Glutamatergic neuron (in vitro differentiated cells): ENCODE data around the gene MYOF. TPM values are rescaled to one million over a fixed set of nuclear protein-coding genes. Genes with fewer than 3 reads are reported as not detected.

Source experiments
- DNase-seq: peaks from one replicate; pipeline ENCODE4 v3.0.0; 2022
- H3K27ac Mint-ChIP-seq: one replicate; pipeline ENCODE4 v1.8.0; 2020; ENCODE audit warnings: mild to moderate bottlenecking, mixed read lengths, inconsistent platforms; ENCODE audit not compliant: unreplicated experiment
- H3K27me3 Mint-ChIP-seq: one replicate; pipeline ENCODE4 v1.8.0; 2020; ENCODE audit warnings: mild to moderate bottlenecking, moderate library complexity, mixed read lengths, inconsistent platforms; ENCODE audit not compliant: unreplicated experiment
- H3K36me3 Mint-ChIP-seq: one replicate; pipeline ENCODE4 v1.8.0; 2020; ENCODE audit warnings: mild to moderate bottlenecking, mixed read lengths, inconsistent platforms; ENCODE audit not compliant: unreplicated experiment
- H3K4me1 Mint-ChIP-seq: one replicate; pipeline ENCODE4 v1.8.0; 2020; ENCODE audit warnings: mild to moderate bottlenecking, low read depth, mixed read lengths, inconsistent platforms; ENCODE audit not compliant: unreplicated experiment
- H3K4me3 Mint-ChIP-seq: one replicate; pipeline ENCODE4 v1.8.0; 2020; ENCODE audit warnings: mild to moderate bottlenecking, mixed read lengths, inconsistent platforms; ENCODE audit not compliant: unreplicated experiment
- H3K9me3 Mint-ChIP-seq: one replicate; pipeline ENCODE4 v1.8.0; 2020; ENCODE audit warnings: mild to moderate bottlenecking, moderate library complexity, mixed read lengths, inconsistent platforms; ENCODE audit not compliant: unreplicated experiment
- CTCF ChIP-seq: fragments of 200-600 bp; sonication (generic); IDR thresholded peaks from one replicate; pipeline ENCODE4 v1.5.0; 2021; ENCODE audit not compliant: partially characterized antibody, unreplicated experiment
- total RNA-seq: library from RNA; stranded (reverse); fragmentation: NEBNext Ultra II Directional; extraction: Animal tissue kit (Norgen Biotek cat#: 25700); gene quantifications from one replicate; pipeline ENCODE4 v1.2.1, GENCODE V29; 2021; ENCODE audit not compliant: unreplicated experiment

Gene MYOF
- total RNA-seq, 1 donor from 2014 or later: 0.42 TPM

GRCh38 chr10:93280699-93281366 is 201.3 kb downstream of the MYOF start:
- Mint-ChIP-seq H3K36me3 (no peaks in the 10 kb centered on the region), H3K4me1 (no peaks in the 10 kb centered on the region), H3K27ac (no peak overlapping the region), H3K4me3 (no peak overlapping the region), H3K9me3 (peaks cover 2% of the 10 kb centered on the region), H3K27me3 (peaks cover 2% of the 10 kb centered on the region)
- no peak for TF ChIP-seq CTCF
- no peak for DNase-seq

GRCh38 chr10:93280121-93280698 is 201.9 kb downstream of the MYOF start:
- DNase-seq: no peak
- TF ChIP-seq CTCF: no peak
- no peaks in the 10 kb centered on the region for H3K36me3 Mint-ChIP-seq
- no peaks in the 10 kb centered on the region for H3K4me1 Mint-ChIP-seq
- peaks cover 2% of the 10 kb centered on the region for H3K27me3 Mint-ChIP-seq
- H3K27ac Mint-ChIP-seq: no peak overlapping the region
- no peak overlapping the region for H3K4me3 Mint-ChIP-seq
- H3K9me3 Mint-ChIP-seq: peaks cover 2% of the 10 kb centered on the region

GRCh38 chr10:93277360-93277759 is 204.8 kb downstream of the MYOF start:
- Mint-ChIP-seq H3K27me3 (peaks cover 2% of the 10 kb centered on the region), H3K36me3 (no peaks in the 10 kb centered on the region), H3K4me1 (no peaks in the 10 kb centered on the region), H3K4me3 (no peak overlapping the region), H3K9me3 (peaks cover 2% of the 10 kb centered on the region), H3K27ac (no peak overlapping the region)
- no peak for TF ChIP-seq CTCF
- no peak for DNase-seq

GRCh38 chr10:93274419-93274818 is 207.7 kb downstream of the MYOF start:
- Mint-ChIP-seq H3K9me3 (peaks cover 2% of the 10 kb centered on the region), H3K27me3 (no peaks in the 10 kb centered on the region), H3K36me3 (no peaks in the 10 kb centered on the region), H3K4me1 (no peaks in the 10 kb centered on the region), H3K27ac (no peak overlapping the region), H3K4me3 (no peak overlapping the region)
- DNase-seq: no peak
- TF ChIP-seq CTCF: no peak
